ENCODE data around the gene ADGRE1. TPM values are rescaled to one million over a fixed set of nuclear protein-coding genes. Genes with fewer than 3 reads are reported as not detected.

ADGRE1 gene
- total and polyA plus RNA-seq, 2 of the 4 experiments (the other 2 are of a cell fraction), result not detected

- Histone ChIP-seq H3K18ac (ENCODE audit: low read depth, low read length) (no peak overlapping the region), H2BK15ac (ENCODE audit: low read depth, low read length) (no peak overlapping the region), H4K20me1 (ENCODE audit: insufficient read depth, low read length) (no peaks in the 10 kb centered on the region), H3K4me3 (ENCODE audit: insufficient read depth, low read depth, low read length) (no peak overlapping the region), H2AK5ac (ENCODE audit: low read depth, low read length) (no peak overlapping the region), H3K4me2 (ENCODE audit: low read depth, low read length) (no peak overlapping the region), H4K5ac (ENCODE audit: low read depth, low read length) (no peak overlapping the region), H4K91ac (ENCODE audit: insufficient read depth, low read depth, low read length) (no peak overlapping the region), H3K23ac (ENCODE audit: low read depth, low read length) (no peak overlapping the region), H3K27ac (ENCODE audit: insufficient read depth, low read length) (no peak overlapping the region), H2BK120ac (ENCODE audit: low read depth, low read length) (no peak overlapping the region), H3K56ac (ENCODE audit: extremely low read depth, insufficient read depth, low read length) (no peak overlapping the region), H3K79me1 (ENCODE audit: low read depth in 1 of 2, low read length in 2 of 2) (no peaks in the 10 kb centered on the region), H3K27me3 (ENCODE audit: control insufficient read depth, insufficient read depth, low read length) (no peaks in the 10 kb centered on the region), H4K8ac (ENCODE audit: low read depth in 2 of 2, low read length in 2 of 2) (no peak overlapping the region), H3K14ac (replicated peaks; ENCODE audit: low read depth, low read length) (no peak overlapping the region), H2AK9ac (replicated peaks; ENCODE audit: low read depth, low read length, poor library complexity) (no peak overlapping the region), H3K9me1 (ENCODE audit: insufficient read depth, low read length) (no peaks in the 10 kb centered on the region), H3K4me1 (ENCODE audit: control insufficient read depth, insufficient read depth, low read length) (no peaks in the 10 kb centered on the region), H2BK5ac (ENCODE audit: low read depth, low read length, poor library complexity, severe bottlenecking) (no peak overlapping the region), H3K9me3 (ENCODE audit: control insufficient read depth, insufficient read depth, low read length) (no peaks in the 10 kb centered on the region), H3K9ac (ENCODE audit: low read depth, low read length) (no peak overlapping the region), H3K4ac (ENCODE audit: low read depth, low read length) (no peak overlapping the region), H2BK20ac (ENCODE audit: low read depth, low read length) (no peak overlapping the region), H3K36me3 (ENCODE audit: control insufficient read depth, insufficient read depth, low read length) (no peaks in the 10 kb centered on the region), H2AFZ (replicated peaks; ENCODE audit: low read length, poor library complexity) (no peak overlapping the region)
- no peak for TF ChIP-seq CTCF (conservative IDR thresholded peaks at IDR 0.05; ENCODE audit: low read depth, low read length)
- no peak for TF ChIP-seq POLR2A (IDR thresholded peaks at IDR 0.05; ENCODE audit: low read depth, low read length)
- no peak for TF ChIP-seq FOS (IDR thresholded peaks at IDR 0.05; ENCODE audit: low read depth, low read length)
- intact Hi-C loops (cut with micrococcal nuclease) (no loop called here), in situ Hi-C loops (cut with MboI; ENCODE audit: low sequenced_read_pairs) (loop anchor here (10.0 to 25.0 kb wide), 2 partner anchors 132 to 729 kb away; partner anchors contain the start of genes ACSBG2, GPR108 and TRIP10), dilution Hi-C loops (cut with HindIII; ENCODE audit: low sequenced_read_pairs, unreplicated experiment) (no loop called here)
- 6% methylated on average over 2 of the region's 6 CpGs; no CpG with 5 or more reads in 1 of the 2 experiments for WGBS, 2 experiments (ENCODE audit: extremely low coverage in 2 of 2, insufficient read length in 1 of 2)
- ChIA-PET POLR2A (ENCODE audit: unreplicated experiment) (no interaction called here), CTCF (no interaction called here)
- BruUV-seq (replicated peaks), result no TSS peak
- ATAC-seq (ENCODE audit: low read depth) (no peak), DNase-seq (no peak)
Observed at GRCh38 chr19:6866741-6867151, 20.6 kb upstream of the ADGRE1 start.
